Neural crest cell (in vitro differentiated cells): Measurements from ENCODE around the gene A4GALT. TPM values are rescaled to one million over a fixed set of nuclear protein-coding genes. Genes with fewer than 3 reads are reported as not detected.
A peak's percentile ranks its signal among the peaks of the same experiment; 100 is the strongest.

Source experiments
- DNase-seq: peaks from one replicate; pipeline ENCODE4 v3.0.0; 2021; ENCODE audit warnings: low read depth, mixed read lengths, low spot score
- H3K27ac Mint-ChIP-seq: one replicate; pipeline ENCODE4 v1.8.0; 2021; ENCODE audit warnings: mild to moderate bottlenecking, mixed read lengths; ENCODE audit not compliant: unreplicated experiment
- H3K27me3 Mint-ChIP-seq: 2 replicates; pipeline ENCODE4 v1.8.0; 2021; ENCODE audit warnings: low read depth, mild to moderate bottlenecking, mixed read lengths
- H3K36me3 Mint-ChIP-seq: 2 replicates; pipeline ENCODE4 v1.8.0; 2021; ENCODE audit warnings: low read depth, mild to moderate bottlenecking, mixed read lengths
- H3K4me1 Mint-ChIP-seq: 2 replicates; pipeline ENCODE4 v1.8.0; 2021; ENCODE audit warnings: mixed read lengths
- H3K4me3 Mint-ChIP-seq: one replicate; pipeline ENCODE4 v1.8.0; 2021; ENCODE audit warnings: mild to moderate bottlenecking, mixed read lengths
- H3K9me3 Mint-ChIP-seq: 2 replicates; pipeline ENCODE4 v1.8.0; 2021; ENCODE audit warnings: mixed read lengths
- long read RNA-seq: library from polyadenylated mRNA; unstranded; transcript quantifications from one replicate; pipeline ENCODE4 v2.0.0, GENCODE V29; 2020
- total RNA-seq: library from RNA; stranded (reverse); gene quantifications from 2 replicates; pipeline ENCODE4 v1.2.1, GENCODE V29; 2021
- TF ChIP-seq, protein P1 (sequence below): fragments of 200-600 bp; sonication (generic); conservative IDR thresholded peaks from 2 replicates; pipeline ENCODE4 v1.5.0; 2021; ENCODE audit warnings: antibody characterized with exemption, mild to moderate bottlenecking

A4GALT gene
- 0.35 and 0.39 TPM in 2 replicates for total RNA-seq
- long read RNA-seq = 0 reads

- Mint-ChIP-seq H3K27ac (no peak within 1 kb of the TSS), H3K9me3 (no peaks in the 10 kb centered on the region), H3K27me3 (peaks cover 75% of the 10 kb centered on the region), H3K36me3 (no peaks in the 10 kb centered on the region), H3K4me3 (peak within 1 kb of the TSS; percentile 85), H3K4me1 (peaks cover 39% of the 10 kb centered on the region)
- TF ChIP-seq, protein P1, sequence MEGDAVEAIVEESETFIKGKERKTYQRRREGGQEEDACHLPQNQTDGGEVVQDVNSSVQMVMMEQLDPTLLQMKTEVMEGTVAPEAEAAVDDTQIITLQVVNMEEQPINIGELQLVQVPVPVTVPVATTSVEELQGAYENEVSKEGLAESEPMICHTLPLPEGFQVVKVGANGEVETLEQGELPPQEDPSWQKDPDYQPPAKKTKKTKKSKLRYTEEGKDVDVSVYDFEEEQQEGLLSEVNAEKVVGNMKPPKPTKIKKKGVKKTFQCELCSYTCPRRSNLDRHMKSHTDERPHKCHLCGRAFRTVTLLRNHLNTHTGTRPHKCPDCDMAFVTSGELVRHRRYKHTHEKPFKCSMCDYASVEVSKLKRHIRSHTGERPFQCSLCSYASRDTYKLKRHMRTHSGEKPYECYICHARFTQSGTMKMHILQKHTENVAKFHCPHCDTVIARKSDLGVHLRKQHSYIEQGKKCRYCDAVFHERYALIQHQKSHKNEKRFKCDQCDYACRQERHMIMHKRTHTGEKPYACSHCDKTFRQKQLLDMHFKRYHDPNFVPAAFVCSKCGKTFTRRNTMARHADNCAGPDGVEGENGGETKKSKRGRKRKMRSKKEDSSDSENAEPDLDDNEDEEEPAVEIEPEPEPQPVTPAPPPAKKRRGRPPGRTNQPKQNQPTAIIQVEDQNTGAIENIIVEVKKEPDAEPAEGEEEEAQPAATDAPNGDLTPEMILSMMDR = no peak
- no peak for DNase-seq
Measured at GRCh38 chr22:42720263-42721044, at the start of gene A4GALT. Gene A4GALT (minus strand): TSS chr22:42720870. CDS start chr22:42693951, 26,919 bp downstream.

DNA sequence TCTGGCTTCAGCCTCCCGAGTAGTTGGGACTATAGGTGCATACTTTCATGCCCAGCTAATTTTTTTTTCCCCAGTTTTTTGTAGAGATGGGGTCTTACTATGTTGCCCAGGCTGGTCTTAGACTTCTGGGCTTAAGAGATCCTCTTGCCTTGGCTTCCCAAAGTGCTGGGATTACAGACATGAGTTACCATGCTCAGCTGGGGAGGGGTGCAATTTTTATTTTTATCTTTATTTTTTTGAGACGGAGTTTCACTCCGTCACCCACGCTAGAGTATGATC lies 49.7 kb upstream of the A4GALT start:
- Mint-ChIP-seq H3K4me3 (no peak overlapping the region), H3K9me3 (no peaks in the 10 kb centered on the region), H3K27ac (no peak overlapping the region), H3K4me1 (peaks cover 3% of the 10 kb centered on the region), H3K27me3 (no peaks in the 10 kb centered on the region), H3K36me3 (no peaks in the 10 kb centered on the region)
- no peak for DNase-seq
- TF ChIP-seq, protein P1 = no peak

DNA sequence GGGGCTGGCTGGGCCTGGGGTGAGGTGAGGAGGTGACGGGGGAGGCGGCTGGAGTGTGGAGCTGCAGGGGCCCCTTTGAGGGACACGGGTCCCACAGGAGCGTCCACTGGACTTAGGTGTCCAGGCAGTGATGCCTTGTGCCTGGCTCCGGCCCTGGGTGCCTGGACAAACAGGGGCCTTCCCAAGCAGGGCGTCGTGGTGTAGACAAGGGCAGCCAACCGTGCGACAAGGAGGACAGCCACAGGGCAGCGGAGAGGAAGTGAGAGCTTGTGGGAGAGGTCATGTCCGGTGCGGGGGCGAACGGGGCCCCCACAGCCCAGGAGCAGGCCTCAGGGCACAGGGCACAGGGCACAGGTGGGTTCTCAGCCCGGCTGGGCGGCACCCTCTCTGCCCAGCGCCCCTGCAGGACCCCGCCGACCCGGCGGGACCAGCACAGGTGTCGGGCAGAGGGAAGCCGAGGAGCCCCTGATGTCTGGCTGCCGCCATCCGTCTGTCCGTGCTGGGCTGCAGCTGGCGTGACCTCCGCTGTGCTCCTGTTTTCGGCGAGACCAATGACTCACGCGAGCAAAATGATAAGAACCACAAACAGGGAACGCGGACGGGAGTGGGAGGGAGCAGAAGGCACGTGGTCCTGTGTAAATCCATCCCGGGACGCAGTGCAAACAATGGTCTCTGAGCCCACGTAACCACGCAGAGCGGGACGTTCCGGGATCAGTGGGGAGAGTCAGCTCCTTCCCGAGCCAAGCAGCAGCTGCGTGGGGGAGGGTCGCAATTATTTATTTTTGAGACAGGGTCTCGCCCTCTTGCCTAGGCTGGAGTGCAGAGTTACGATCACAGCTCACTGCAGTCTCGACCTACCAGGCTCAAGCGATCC lies 49.1 kb upstream of the A4GALT start:
- TF ChIP-seq, protein P1 = no peak
- H3K9me3 Mint-ChIP-seq = no peaks in the 10 kb centered on the region
- no peak overlapping the region for H3K27ac Mint-ChIP-seq
- no peak for DNase-seq
- no peaks in the 10 kb centered on the region for H3K36me3 Mint-ChIP-seq
- no peak overlapping the region for H3K4me3 Mint-ChIP-seq
- H3K4me1 Mint-ChIP-seq = peaks cover 3% of the 10 kb centered on the region
- no peaks in the 10 kb centered on the region for H3K27me3 Mint-ChIP-seq

GRCh38 chr22:42769238-42769573 lies 48.5 kb upstream of the A4GALT start:
- H3K27me3 Mint-ChIP-seq = no peaks in the 10 kb centered on the region
- no peak overlapping the region for H3K27ac Mint-ChIP-seq
- no peak for DNase-seq
- peaks cover 3% of the 10 kb centered on the region for H3K4me1 Mint-ChIP-seq
- H3K9me3 Mint-ChIP-seq = no peaks in the 10 kb centered on the region
- TF ChIP-seq, protein P1 = no peak
- no peaks in the 10 kb centered on the region for H3K36me3 Mint-ChIP-seq
- H3K4me3 Mint-ChIP-seq = no peak overlapping the region

GRCh38 chr22:42768385-42769035 lies 47.8 kb upstream of the A4GALT start:
- H3K36me3 Mint-ChIP-seq = no peaks in the 10 kb centered on the region
- DNase-seq = no peak
- TF ChIP-seq, protein P1 = no peak
- H3K4me3 Mint-ChIP-seq = no peak overlapping the region
- peaks cover 3% of the 10 kb centered on the region for H3K4me1 Mint-ChIP-seq
- H3K27ac Mint-ChIP-seq = no peak overlapping the region
- H3K9me3 Mint-ChIP-seq = no peaks in the 10 kb centered on the region
- H3K27me3 Mint-ChIP-seq = no peaks in the 10 kb centered on the region
